ENCODE data around the gene SALL3. TPM values are rescaled to one million over a fixed set of nuclear protein-coding genes. Genes with fewer than 3 reads are reported as not detected.

The SALL3 gene
- total and polyA plus RNA-seq, 2 of the 4 experiments (the other 2 are of a cell fraction): not detected

DNA sequence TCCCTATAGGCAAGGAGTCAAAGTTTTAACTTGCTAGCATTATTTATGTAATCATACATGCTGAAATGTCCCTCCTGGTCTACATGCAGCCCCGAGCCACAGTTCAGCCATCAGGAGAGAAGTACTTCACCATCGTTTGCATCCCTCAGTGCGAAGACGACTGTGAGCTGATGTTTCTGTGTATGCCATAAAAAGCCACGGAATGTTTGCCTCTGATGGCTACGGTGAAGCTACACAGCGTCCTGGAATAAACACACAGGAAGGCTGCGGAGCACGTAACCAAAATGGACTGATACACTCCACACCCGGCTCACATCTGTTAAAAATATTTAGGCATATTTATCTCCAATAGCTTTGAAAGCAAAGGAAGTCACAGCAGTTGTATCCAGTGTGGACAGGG lies 4.3 kb upstream of the SALL3 start:
- Histone ChIP-seq H2BK15ac (ENCODE audit: low read depth, low read length) (no peak overlapping the region), H3K27me3 (ENCODE audit: control insufficient read depth, insufficient read depth, low read length) (peaks cover 51% of the 10 kb centered on the region), H2AK9ac (replicated peaks; ENCODE audit: low read depth, low read length, poor library complexity) (no peak overlapping the region), H3K9me1 (ENCODE audit: insufficient read depth, low read length) (no peaks in the 10 kb centered on the region), H4K20me1 (ENCODE audit: insufficient read depth, low read length) (no peaks in the 10 kb centered on the region), H3K18ac (ENCODE audit: low read depth, low read length) (no peak overlapping the region), H3K4ac (ENCODE audit: low read depth, low read length) (no peak overlapping the region), H3K27ac (ENCODE audit: insufficient read depth, low read length) (no peak overlapping the region), H3K4me3 (ENCODE audit: insufficient read depth, low read depth, low read length) (no peak overlapping the region), H3K23ac (ENCODE audit: low read depth, low read length) (no peak overlapping the region), H4K8ac (ENCODE audit: low read depth in 2 of 2, low read length in 2 of 2) (no peak overlapping the region), H4K5ac (ENCODE audit: low read depth, low read length) (no peak overlapping the region), H3K14ac (replicated peaks; ENCODE audit: low read depth, low read length) (no peak overlapping the region), H3K9me3 (ENCODE audit: control insufficient read depth, insufficient read depth, low read length) (no peaks in the 10 kb centered on the region), H2AK5ac (ENCODE audit: low read depth, low read length) (no peak overlapping the region), H2AFZ (replicated peaks; ENCODE audit: low read length, poor library complexity) (no peak overlapping the region), H3K56ac (ENCODE audit: extremely low read depth, insufficient read depth, low read length) (no peak overlapping the region), H4K91ac (ENCODE audit: insufficient read depth, low read depth, low read length) (no peak overlapping the region), H2BK5ac (ENCODE audit: low read depth, low read length, poor library complexity, severe bottlenecking) (no peak overlapping the region), H3K9ac (ENCODE audit: low read depth, low read length) (no peak overlapping the region), H3K4me1 (ENCODE audit: control insufficient read depth, insufficient read depth, low read length) (no peaks in the 10 kb centered on the region), H3K79me1 (ENCODE audit: low read depth in 1 of 2, low read length in 2 of 2) (no peaks in the 10 kb centered on the region), H3K36me3 (ENCODE audit: control insufficient read depth, insufficient read depth, low read length) (no peaks in the 10 kb centered on the region), H2BK120ac (ENCODE audit: low read depth, low read length) (no peak overlapping the region), H2BK20ac (ENCODE audit: low read depth, low read length) (no peak overlapping the region), H3K4me2 (ENCODE audit: low read depth, low read length) (no peak overlapping the region)
- ChIA-PET POLR2A (ENCODE audit: unreplicated experiment) (no interaction called here), CTCF (interaction anchor here (0.9 kb wide), 1 partner anchor 10 kb away, joined by 3 read pairs; no protein-coding TSS in a partner anchor)
- no peak for TF ChIP-seq CTCF (conservative IDR thresholded peaks at IDR 0.05; ENCODE audit: low read depth, low read length)
- no peak for TF ChIP-seq MXI1 (IDR thresholded peaks at IDR 0.05; ENCODE audit: borderline replicate concordance, low read depth, low read length)
- TF ChIP-seq USF2 (IDR thresholded peaks at IDR 0.05; ENCODE audit: low read depth, low read length): no peak
- no peak for TF ChIP-seq ELK1 (IDR thresholded peaks at IDR 0.05; ENCODE audit: borderline replicate concordance, low read depth, low read length)
- no peak for TF ChIP-seq CEBPB (IDR thresholded peaks at IDR 0.05; ENCODE audit: low read depth, low read length)
- TF ChIP-seq RFX5 (IDR thresholded peaks at IDR 0.05; ENCODE audit: low read depth, low read length): no peak
- no peak for TF ChIP-seq RCOR1 (IDR thresholded peaks at IDR 0.05; ENCODE audit: insufficient replicate concordance, low read length)
- ATAC-seq (ENCODE audit: low read depth) (no peak), DNase-seq (no peak)
- in situ Hi-C loops (cut with MboI; ENCODE audit: low sequenced_read_pairs) (no loop called here), intact Hi-C loops (cut with micrococcal nuclease) (no loop called here), dilution Hi-C loops (cut with HindIII; ENCODE audit: low sequenced_read_pairs, unreplicated experiment) (no loop called here)
- no TSS peak for BruUV-seq (replicated peaks)
- 0% methylated on average over 2 of the region's 10 CpGs; no CpG with 5 or more reads in 1 of the 2 experiments for WGBS, 2 experiments (ENCODE audit: extremely low coverage in 2 of 2, insufficient read length in 1 of 2)
